Ectodermal cell (in vitro differentiated cells): Measurements from ENCODE around the gene NOX4.
"Not testable (repeated sequence)": the region's sequence is repeated elsewhere in the genome, so short reads cannot be mapped to it uniquely, and the experiment has no call there.

Experiments
- H3K27ac ChIP-seq: 2 replicates; pipeline ENCODE4 v1.7.0; 2013; ENCODE audit warnings: mild to moderate bottlenecking, low read depth, low read length; ENCODE audit not compliant: insufficient read depth, poor library complexity, severe bottlenecking
- H3K27me3 ChIP-seq: 2 replicates; pipeline ENCODE4 v1.7.0; 2013; ENCODE audit warnings: mild to moderate bottlenecking, low read length; ENCODE audit not compliant: insufficient read depth, control insufficient read depth, poor library complexity, severe bottlenecking
- H3K36me3 ChIP-seq: one replicate; pipeline ENCODE4 v1.7.0; 2013; ENCODE audit warnings: low read length; ENCODE audit not compliant: control insufficient read depth, insufficient read depth
- H3K4me1 ChIP-seq: one replicate; pipeline ENCODE4 v1.7.0; 2013; ENCODE audit warnings: low read length; ENCODE audit not compliant: control insufficient read depth, insufficient read depth
- H3K4me3 ChIP-seq: 2 replicates; pipeline ENCODE4 v1.7.0; 2013; ENCODE audit warnings: low read depth, low read length, control low read depth; ENCODE audit not compliant: insufficient read depth
- H3K9me3 ChIP-seq: 2 replicates; pipeline ENCODE4 v1.7.0; 2013; ENCODE audit warnings: mild to moderate bottlenecking, low read length, moderate library complexity; ENCODE audit not compliant: control insufficient read depth
- WGBS, 2 experiments: methylation state at CpG; one replicate each; pipeline ENCODE4 v1.1.7; 2013; ENCODE audit warnings: missing lambda C conversion rate in 2 of 2; 5-methylcytosine and 5-hydroxymethylcytosine counted together

The NOX4 gene

GRCh38 chr11:89405629-89406028, 85.5 kb downstream of the NOX4 start:
- WGBS, 2 experiments = 100% methylated on average over 1 of the region's 1 CpG; no CpG with 5 or more reads in 1 of the 2 experiments
- Histone ChIP-seq H3K36me3 (no peaks in the 10 kb centered on the region), H3K4me1 (no peaks in the 10 kb centered on the region), H3K27ac (no peak overlapping the region), H3K9me3 (no peaks in the 10 kb centered on the region), H3K27me3 (no peaks in the 10 kb centered on the region), H3K4me3 (no peak overlapping the region)

GRCh38 chr11:89391654-89392053, 99.5 kb downstream of the NOX4 start:
- H3K4me1 ChIP-seq, H3K36me3 ChIP-seq, H3K27me3 ChIP-seq, H3K9me3 ChIP-seq, H3K4me3 ChIP-seq, H3K27ac ChIP-seq: not testable (repeated sequence)
- WGBS, 2 experiments = 60 to 100% methylated on average over 1 of the region's 1 CpG

- not testable (repeated sequence) for H3K27me3 ChIP-seq, H3K4me1 ChIP-seq, H3K4me3 ChIP-seq, H3K36me3 ChIP-seq, H3K27ac ChIP-seq, H3K9me3 ChIP-seq
- WGBS, 2 experiments = no CpG with 5 or more reads among the region's 3 CpGs
Measured at GRCh38 chr11:89387501-89387900, 103.7 kb downstream of the NOX4 start.

GRCh38 chr11:89382986-89383385, 108.2 kb downstream of the NOX4 start:
- not testable (repeated sequence) for H3K27ac ChIP-seq, H3K4me3 ChIP-seq, H3K36me3 ChIP-seq, H3K9me3 ChIP-seq, H3K27me3 ChIP-seq, H3K4me1 ChIP-seq
- 93 to 94% methylated on average over 6 of the region's 6 CpGs for WGBS, 2 experiments

- Histone ChIP-seq H3K4me1 (no peaks in the 10 kb centered on the region), H3K9me3 (no peaks in the 10 kb centered on the region), H3K27me3 (no peaks in the 10 kb centered on the region), H3K36me3 (no peaks in the 10 kb centered on the region), H3K4me3 (no peak overlapping the region), H3K27ac (no peak overlapping the region)
- WGBS, 2 experiments = 81 to 84% methylated on average over 3 of the region's 3 CpGs
Measured at GRCh38 chr11:89381094-89381493, 110.1 kb downstream of the NOX4 start.

DNA sequence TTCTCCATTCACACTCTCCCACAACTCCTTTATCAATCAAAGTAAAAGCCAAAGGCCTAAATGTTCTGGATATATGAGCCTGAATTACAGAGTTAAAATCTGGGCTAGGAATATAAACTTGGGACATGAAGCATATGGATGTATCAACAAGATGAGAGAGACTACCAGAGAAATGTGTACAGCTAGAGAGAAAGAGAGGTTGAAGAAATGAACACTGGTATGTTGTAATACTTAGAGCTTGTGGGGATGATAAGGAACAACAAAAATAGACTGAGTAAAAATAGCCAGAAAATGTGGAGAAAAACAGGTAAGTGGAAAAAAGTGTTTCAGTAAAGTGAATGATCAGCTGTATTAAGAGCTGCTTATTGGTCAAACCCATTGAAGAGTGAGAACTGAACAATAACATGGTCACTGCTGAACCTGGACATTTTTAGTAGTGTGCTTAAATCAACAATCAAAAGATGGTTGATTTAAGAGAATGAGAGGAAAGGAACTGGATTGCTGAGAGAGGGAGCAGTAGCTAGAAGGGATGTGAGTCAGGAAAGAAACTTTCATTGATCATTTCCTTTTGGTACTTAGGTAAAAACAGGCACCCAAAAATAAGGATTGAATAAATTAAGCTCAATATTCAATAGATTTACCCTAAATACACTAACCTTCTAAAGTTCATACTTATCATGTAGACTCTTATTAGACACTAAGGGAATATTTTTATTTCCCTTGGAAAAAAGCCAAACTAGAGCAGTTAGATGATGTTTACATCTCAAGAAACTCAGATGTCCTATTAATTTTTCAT, 111.0 kb downstream of the NOX4 start:
- H3K36me3 ChIP-seq, H3K9me3 ChIP-seq, H3K27me3 ChIP-seq, H3K4me1 ChIP-seq, H3K4me3 ChIP-seq, H3K27ac ChIP-seq: not testable (repeated sequence)

DNA sequence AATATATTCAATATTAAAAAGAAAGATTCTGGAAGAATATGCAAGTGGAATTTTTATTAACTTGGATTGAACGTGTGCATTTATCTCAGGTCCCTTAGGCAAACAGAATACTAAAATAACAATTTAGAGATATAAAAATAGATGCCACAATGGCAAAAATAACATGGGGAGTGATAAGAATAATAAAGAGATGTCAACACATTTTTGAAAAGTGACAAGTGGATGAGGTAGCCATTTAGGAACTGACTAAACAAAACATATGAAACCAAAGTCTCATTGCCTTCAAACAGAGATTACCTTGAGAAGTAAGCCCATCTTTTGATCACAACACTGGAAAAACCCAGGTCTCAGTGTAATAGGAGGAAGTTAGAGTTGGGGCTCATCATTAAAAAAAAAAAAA, 112.2 kb downstream of the NOX4 start:
- not testable (repeated sequence) for H3K27ac ChIP-seq, H3K4me1 ChIP-seq, H3K36me3 ChIP-seq, H3K4me3 ChIP-seq, H3K9me3 ChIP-seq, H3K27me3 ChIP-seq
- no CpG with 5 or more reads among the region's 1 CpG for WGBS, 2 experiments

DNA sequence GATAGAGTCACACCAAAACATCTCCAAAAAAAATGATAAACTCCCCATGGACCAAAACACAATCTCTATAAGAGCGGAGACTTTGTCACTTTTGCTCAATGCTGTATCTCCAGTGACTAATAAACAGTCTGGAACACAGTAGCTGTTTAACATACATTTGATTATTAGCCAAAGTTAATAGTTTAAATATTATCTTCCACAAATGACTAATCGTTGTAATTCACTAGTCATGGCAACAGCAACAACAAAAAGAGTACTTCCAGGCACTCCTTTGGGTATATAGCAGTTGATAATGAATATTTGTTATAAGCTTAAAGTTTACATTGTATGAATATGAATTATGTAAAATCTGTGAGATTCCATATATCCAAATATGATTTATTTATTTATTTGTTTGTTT, 121.8 kb downstream of the NOX4 start:
- not testable (repeated sequence) for H3K4me1 ChIP-seq, H3K4me3 ChIP-seq, H3K36me3 ChIP-seq, H3K9me3 ChIP-seq, H3K27ac ChIP-seq, H3K27me3 ChIP-seq
- WGBS, 2 experiments = 86 to 94% methylated on average over 1 of the region's 2 CpGs

DNA sequence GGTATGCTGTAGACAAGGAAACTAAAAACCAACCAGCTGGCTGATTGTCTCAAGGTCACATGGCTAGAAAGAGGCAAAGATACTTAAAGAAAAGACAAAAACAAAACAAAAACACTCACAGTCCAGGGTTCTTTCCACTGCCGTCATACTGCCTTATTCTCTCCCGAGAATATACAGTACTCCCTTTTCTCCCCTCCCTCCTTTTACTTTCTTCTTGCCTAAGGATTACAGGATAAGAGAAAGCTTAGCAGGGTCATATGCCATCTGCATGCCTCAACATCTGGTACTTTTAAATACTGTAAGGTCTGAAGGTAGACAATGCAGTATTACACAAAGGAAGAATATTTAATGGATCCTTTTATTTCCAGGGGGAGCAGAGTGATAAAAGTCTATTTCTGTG, 126.3 kb downstream of the NOX4 start:
- not testable (repeated sequence) for H3K27me3 ChIP-seq, H3K4me1 ChIP-seq, H3K4me3 ChIP-seq, H3K27ac ChIP-seq, H3K9me3 ChIP-seq, H3K36me3 ChIP-seq
- 68 to 76% methylated on average over 2 of the region's 2 CpGs for WGBS, 2 experiments

GRCh38 chr11:89361734-89362133, 129.4 kb downstream of the NOX4 start:
- Histone ChIP-seq H3K27ac (no peak overlapping the region), H3K4me1 (no peaks in the 10 kb centered on the region), H3K36me3 (no peaks in the 10 kb centered on the region), H3K4me3 (no peak overlapping the region), H3K9me3 (no peaks in the 10 kb centered on the region), H3K27me3 (no peaks in the 10 kb centered on the region)
- 92 to 96% methylated on average over 2 of the region's 2 CpGs for WGBS, 2 experiments

GRCh38 chr11:89359208-89359607, 132.0 kb downstream of the NOX4 start:
- H3K36me3 ChIP-seq, H3K4me3 ChIP-seq, H3K4me1 ChIP-seq, H3K27ac ChIP-seq, H3K27me3 ChIP-seq, H3K9me3 ChIP-seq: not testable (repeated sequence)
